Lung (tissue), 12 donors: ENCODE results near the gene ACTRT2. TPM values are rescaled to one million over a fixed set of nuclear protein-coding genes. Genes with fewer than 3 reads are reported as not detected.

ENCODE experiments used
- ATAC-seq: fragments of 200-7000 bp; cut with Tn5 transposase; one replicate; pipeline ENCODE4 v1.9.1; 2020; ENCODE audit warnings: moderate number of reproducible peaks; ENCODE audit not compliant: insufficient read depth, low FRiP score
- DNase-seq, 3 donors: peaks; one replicate each; pipeline ENCODE4 v3.0.0-alpha.2; 2013 to 2017
- H3K27ac ChIP-seq, 2 donors: one replicate each; pipeline ENCODE4 v1.5.1; 2013; ENCODE audit warnings: mild to moderate bottlenecking in 2 of 2, moderate library complexity in 2 of 2, control low read depth in 1 of 2, inconsistent platforms in 1 of 2, low read depth in 1 of 2, low read length in 1 of 2
- H3K27me3 ChIP-seq, 3 donors: one replicate each; pipeline ENCODE4 v1.5.1; 2013; ENCODE audit warnings: low read length in 2 of 3; ENCODE audit not compliant: control insufficient read depth in 3 of 3, insufficient read depth in 3 of 3
- H3K36me3 ChIP-seq, 4 donors: one replicate each; pipeline ENCODE4 v1.5.1; 2013; ENCODE audit warnings: low read length in 4 of 4, mild to moderate bottlenecking in 1 of 4, moderate library complexity in 1 of 4; ENCODE audit not compliant: control insufficient read depth in 4 of 4, insufficient read depth in 4 of 4
- H3K4me1 ChIP-seq, 5 donors: one replicate each; pipeline ENCODE4 v1.5.1; 2013; ENCODE audit warnings: low read length in 5 of 5, mild to moderate bottlenecking in 2 of 5, moderate library complexity in 1 of 5; ENCODE audit not compliant: control insufficient read depth in 5 of 5, insufficient read depth in 5 of 5
- H3K4me3 ChIP-seq: one replicate; pipeline ENCODE4 v1.5.1; 2013; ENCODE audit warnings: mild to moderate bottlenecking, control low read depth, moderate library complexity
- H3K9ac ChIP-seq, 2 donors: one replicate each; pipeline ENCODE4 v1.5.1; 2013; ENCODE audit warnings: low read length in 2 of 2, control low read depth in 1 of 2; ENCODE audit not compliant: insufficient read depth in 1 of 2
- H3K9me3 ChIP-seq, 4 donors: one replicate each; pipeline ENCODE4 v1.5.1; 2013; ENCODE audit warnings: low read length in 3 of 4, mild to moderate bottlenecking in 1 of 4, moderate library complexity in 1 of 4; ENCODE audit not compliant: control insufficient read depth in 4 of 4, insufficient read depth in 3 of 4
- CTCF ChIP-seq: IDR thresholded peaks from 2 replicates; pipeline ENCODE4 v1.5.1; 2012; ENCODE audit warnings: mild to moderate bottlenecking; ENCODE audit errors: control extremely low read depth, extremely low read depth
- WGBS, 2 donors: extraction: QIAGEN DNeasy Blood & Tissue Kit; methylation state at CpG; one replicate each; pipeline ENCODE4 v1.1.7; 2013; 5-methylcytosine and 5-hydroxymethylcytosine counted together
- polyA plus RNA-seq, 2 donors: library from polyadenylated mRNA; stranded (reverse); fragments of 200-250 nt; gene quantifications; one replicate each; pipeline ENCODE4 v1.2.1, GENCODE V29; 2013
- total RNA-seq, 2 donors: library from RNA; depleted of rRNA in 1 of 2; stranded (reverse); fragments of >200 nt in 1 of 2; gene quantifications; one replicate each; pipeline ENCODE4 v1.2.1, GENCODE V29; 2014 to 2021
- donor health status: control.
- donor health status: control.
- donor health status: Bipolar disorder and iron deficiency.
- donor health status: healthy.
- donor health status: DM: yes; HTN: yes; CAD: no.

Gene ACTRT2
- total and polyA plus RNA-seq, 4 donors: not detected

- no peaks in the 10 kb centered on the region for H3K4me1 ChIP-seq
- ATAC-seq (no peak), DNase-seq (no peak)
- no peaks in the 10 kb centered on the region for H3K36me3 ChIP-seq
- no peak for TF ChIP-seq CTCF
- peaks cover 0 to 4% (median 0%) of the 10 kb centered on the region in 4 donors for H3K9me3 ChIP-seq
- H3K27me3 ChIP-seq: peaks cover 0 to 4% (median 0%) of the 10 kb centered on the region in 3 donors
- no peak overlapping the region for H3K9ac ChIP-seq
- no peak overlapping the region for H3K4me3 ChIP-seq
- no peak overlapping the region for H3K27ac ChIP-seq
These were observed 29.3 kb downstream of the ACTRT2 start for GRCh38 chr1:3050603-3051002.

GRCh38 chr1:3051270-3052268 is 30.3 kb downstream of the ACTRT2 start:
- Histone ChIP-seq H3K9me3 (peaks cover 0 to 4% (median 0%) of the 10 kb centered on the region in 4 donors), H3K4me3 (no peak overlapping the region), H3K27ac (no peak overlapping the region), H3K27me3 (peaks cover 0 to 4% (median 0%) of the 10 kb centered on the region in 3 donors), H3K4me1 (no peaks in the 10 kb centered on the region), H3K36me3 (no peaks in the 10 kb centered on the region), H3K9ac (no peak overlapping the region)
- no peak for ATAC-seq
- 82 to 87% methylated on average over 3 of the region's 3 CpGs for WGBS, 2 donors
- TF ChIP-seq CTCF: no peak
- DNase-seq: no peak

- H3K36me3 ChIP-seq: no peaks in the 10 kb centered on the region
- TF ChIP-seq CTCF: no peak
- WGBS, 2 donors: 92% methylated on average over 5 of the region's 5 CpGs
- DNase-seq (no peak), ATAC-seq (no peak)
- no peak overlapping the region for H3K27ac ChIP-seq
- H3K4me1 ChIP-seq: no peaks in the 10 kb centered on the region
- no peak overlapping the region for H3K9ac ChIP-seq
- peaks cover 0 to 4% (median 0%) of the 10 kb centered on the region in 4 donors for H3K9me3 ChIP-seq
- no peak overlapping the region for H3K4me3 ChIP-seq
- H3K27me3 ChIP-seq: peaks cover 0 to 4% (median under 1%) of the 10 kb centered on the region in 3 donors
These were observed 31.2 kb downstream of the ACTRT2 start for GRCh38 chr1:3052501-3052900.
